ENCODE data around the gene FGF13.

FGF13 gene

DNA sequence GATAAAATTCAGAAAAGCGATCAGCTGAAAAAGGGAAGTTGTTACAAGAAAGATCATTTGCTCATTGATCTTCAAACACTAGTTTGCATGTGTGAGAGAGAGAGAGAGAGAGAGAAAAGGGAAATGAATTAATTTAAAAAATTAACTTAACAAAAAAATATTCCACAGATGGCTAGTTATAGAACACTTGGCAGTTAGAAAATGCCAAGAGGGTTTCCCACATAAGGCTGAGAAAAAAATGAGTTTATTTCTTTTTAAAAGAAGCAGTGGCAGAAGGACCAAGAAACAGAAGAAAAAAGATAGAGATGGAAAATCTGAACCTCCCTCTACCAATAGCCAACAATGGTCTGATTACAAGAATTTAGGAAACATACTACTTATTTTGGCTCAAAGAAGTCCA, 47.1 kb downstream of the FGF13 start:
- DNase-seq (ENCODE audit: low read depth in 4 of 4, low spot score in 1 of 4): no peak

GRCh38 chrX:138664016-138664415, 47.5 kb downstream of the FGF13 start:
- no peak for DNase-seq (ENCODE audit: low read depth in 4 of 4, low spot score in 1 of 4)

DNA sequence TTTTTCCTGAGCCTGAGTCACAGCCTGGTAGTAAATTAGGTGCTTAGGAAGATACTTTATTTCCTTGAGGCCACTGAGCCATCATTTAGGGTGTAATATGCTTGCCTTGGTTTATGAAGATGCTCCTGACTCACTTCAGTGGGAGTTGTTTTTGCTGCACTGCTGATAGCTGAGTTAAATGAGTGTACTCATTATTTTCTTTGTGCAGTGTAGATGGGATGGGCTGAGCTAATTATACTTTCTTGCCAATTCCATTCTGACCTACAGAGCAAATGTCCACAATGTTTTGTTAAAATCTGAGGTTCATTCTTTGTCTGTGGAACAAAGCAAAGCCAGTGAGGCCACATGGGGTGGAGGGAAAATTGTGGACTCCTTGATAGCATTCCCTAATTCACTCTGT, 60.0 kb downstream of the FGF13 start:
- no peak for DNase-seq (ENCODE audit: low read depth in 4 of 4, low spot score in 1 of 4)

- DNase-seq (ENCODE audit: low read depth in 4 of 4, low spot score in 1 of 4): no peak
Measured at GRCh38 chrX:138648568-138648967, 62.9 kb downstream of the FGF13 start.

GRCh38 chrX:138638996-138639395, 72.5 kb downstream of the FGF13 start:
- DNase-seq (ENCODE audit: low read depth in 4 of 4, low spot score in 1 of 4): no peak

Data from stimulated activated CD4-positive, alpha-beta T cell treated with anti-CD3 and anti-CD28 coated beads, Interleukin-1b, Interleukin-23, amount 100 ng/mL, for 24 hours (primary cell).